Tibial nerve (tissue), 4 donors: ENCODE data around the gene RBP3.

Experiments
- CTCF ChIP-seq, 5 experiments: fragments of 200-600 bp in 3 of 5; fragments of 450-650 bp in 2 of 5; sonication (generic) in 3 of 5; IDR thresholded peaks; one replicate each; pipeline ENCODE4 v1.5.1; 2016 to 2019; ENCODE audit warnings: antibody characterized with exemption in 5 of 5, mild to moderate bottlenecking in 3 of 5, moderate library complexity in 2 of 5
- EP300 ChIP-seq, 2 donors: sonication (generic); formaldehyde crosslinking; IDR thresholded peaks; one replicate each; pipeline ENCODE4 v1.6.1; 2017; ENCODE audit warnings: antibody characterized with exemption in 2 of 2, mild to moderate bottlenecking in 1 of 2
- POLR2A ChIP-seq, 2 donors: fragments of 450-650 bp; IDR thresholded peaks; one replicate each; pipeline ENCODE4 v1.6.1; 2017; ENCODE audit warnings: antibody characterized with exemption in 2 of 2, mild to moderate bottlenecking in 2 of 2, moderate library complexity in 2 of 2

DNA sequence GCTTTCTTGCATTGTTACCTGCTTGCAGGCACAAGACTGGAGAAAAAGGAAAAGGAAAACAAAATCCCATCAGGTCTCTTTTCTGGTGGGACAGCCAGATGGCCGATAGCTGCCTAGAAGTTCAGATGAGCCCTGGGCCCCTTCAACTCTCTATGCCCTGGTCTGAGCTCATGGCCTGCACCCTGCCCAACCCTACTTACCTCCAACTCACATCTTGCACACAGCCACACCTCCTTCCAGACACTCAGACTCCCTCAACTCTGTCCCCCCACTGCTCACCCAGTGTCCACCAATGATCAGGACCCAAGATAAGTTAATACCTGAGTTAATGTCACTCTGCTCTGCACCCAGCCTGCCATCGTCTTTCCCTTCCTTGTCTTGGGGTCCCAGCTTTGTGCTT is 10.9 kb downstream of the RBP3 start:
- TF ChIP-seq CTCF (IDR thresholded peaks at IDR 0.05) (no peak), POLR2A (IDR thresholded peaks at IDR 0.05) (no peak), EP300 (IDR thresholded peaks at IDR 0.05) (no peak)
